GM12878 (cell line): Measurements from ENCODE around the gene PLB1. TPM values are rescaled to one million over a fixed set of nuclear protein-coding genes. Genes with fewer than 3 reads are reported as not detected.

ENCODE experiments used
- ATAC-seq: fragments of 200-7000 bp; cut with Tn5 transposase; 3 replicates; pipeline ENCODE4 v1.9.1; 2020; ENCODE audit warnings: mild to moderate bottlenecking, moderate library complexity
- BruUV-seq: library from RNA; stranded (reverse); fragments of 400-500 nt; replicated peaks from 2 replicates; lab custom pipeline; 2021; lab: Mats Ljungman, UMichigan
- CTCF ChIA-PET: fragments of 300-600 bp; sonication (Branson Sonifier 250); formaldehyde crosslinking; extraction: SDS; loops from one replicate; lab custom pipeline; 2021; ENCODE audit warnings: inconsistent platforms; lab: Yijun Ruan, JAX
- POLR2A ChIA-PET: fragments of 350-600 bp; formaldehyde crosslinking; extraction: SDS; loops from one replicate; lab custom pipeline; 2021; ENCODE audit warnings: inconsistent platforms; lab: Charles Lee
- RAD21 ChIA-PET: fragments of 300-600 bp; sonication (Branson Sonifier 250); formaldehyde crosslinking; loops from one replicate; lab custom pipeline; 2023; ENCODE audit warnings: antibody characterized with exemption; ENCODE audit not compliant: unreplicated experiment; lab: Charles Lee
- SMC1A ChIA-PET: fragments of 300-600 bp; sonication (Branson Sonifier 250); formaldehyde crosslinking; loops from one replicate; lab custom pipeline; 2023; ENCODE audit not compliant: unreplicated experiment, uncharacterized antibody; lab: Charles Lee
- DNase-seq: peaks from one replicate; pipeline ENCODE4 v3.0.0-alpha.2; 2011; ENCODE audit warnings: low read depth, low spot score
- FAIRE-seq: peaks from 3 replicates; lab custom pipeline; 2011; peaks lifted over from hg19 to GRCh38; lab: Jason Lieb, UNC
- H2AFZ ChIP-seq: 2 replicates; pipeline ENCODE4 v1.6.0; 2011; ENCODE audit warnings: low read depth, low read length, control low read depth; ENCODE audit not compliant: control insufficient read depth
- H3K27ac ChIP-seq: 2 replicates; pipeline ENCODE4 v1.5.1; 2011; ENCODE audit warnings: control low read depth; ENCODE audit not compliant: control insufficient read depth, insufficient read depth
- H3K27me3 ChIP-seq, 2 experiments: replicated peaks in 1 of 2; 2 replicates each; pipeline versions ENCODE4 v1.6.0 to v1.6.1; 2011; ENCODE audit warnings: low read length in 1 of 2; ENCODE audit not compliant: control insufficient read depth in 2 of 2, insufficient read depth in 2 of 2
- H3K36me3 ChIP-seq, 2 experiments: 2 replicates each; pipeline ENCODE4 v1.5.1; 2011; ENCODE audit warnings: low read length in 1 of 2; ENCODE audit not compliant: control insufficient read depth in 2 of 2, insufficient read depth in 2 of 2
- H3K4me1 ChIP-seq: 2 replicates; pipeline ENCODE4 v1.6.1; 2011; ENCODE audit warnings: mild to moderate bottlenecking, low read length, moderate library complexity, mixed read lengths; ENCODE audit not compliant: control insufficient read depth, insufficient read depth
- H3K4me2 ChIP-seq: 2 replicates; pipeline ENCODE4 v1.6.0; 2011; ENCODE audit warnings: control low read depth; ENCODE audit not compliant: control insufficient read depth, insufficient read depth
- H3K4me3 ChIP-seq: fragments of 200-600 bp; sonication (generic); 2 replicates; pipeline ENCODE4 v1.5.1; 2016
- H3K79me2 ChIP-seq: 2 replicates; pipeline ENCODE4 v1.6.0; 2011; ENCODE audit warnings: low read length; ENCODE audit not compliant: control insufficient read depth, insufficient read depth
- H3K9ac ChIP-seq: 2 replicates; pipeline ENCODE4 v1.8.0; 2011; ENCODE audit warnings: low read length, control low read depth, mixed read lengths; ENCODE audit not compliant: control insufficient read depth, insufficient read depth
- H3K9me3 ChIP-seq: replicated peaks from 3 replicates; pipeline ENCODE4 v1.5.1; 2011; ENCODE audit warnings: mild to moderate bottlenecking, low read length; ENCODE audit not compliant: control insufficient read depth, insufficient read depth
- H4K20me1 ChIP-seq: 2 replicates; pipeline ENCODE4 v1.6.0; 2011; ENCODE audit not compliant: control insufficient read depth, insufficient read depth
- CREB1 ChIP-seq: IDR thresholded peaks from 2 replicates; pipeline ENCODE4 v1.6.1; 2012; ENCODE audit warnings: low read depth, mild to moderate bottlenecking, inconsistent platforms
- EP300 ChIP-seq, 2 experiments: fragments of 150-350 bp in 1 of 2; IDR thresholded peaks; 2 replicates each; pipeline ENCODE4 v1.6.1; 2011 to 2012; ENCODE audit warnings: low read depth in 2 of 2, low read length in 2 of 2, borderline replicate concordance in 1 of 2, improper control_type of control experiment in 1 of 2, inconsistent platforms in 1 of 2; ENCODE audit not compliant: control insufficient read depth in 1 of 2
- FOXK2 ChIP-seq: fragments of 450-650 bp; IDR thresholded peaks from 2 replicates; pipeline ENCODE4 v1.6.1; 2017; ENCODE audit warnings: mild to moderate bottlenecking, moderate library complexity
- HDAC2 ChIP-seq: fragments of 200-600 bp; sonication (generic); IDR thresholded peaks from 2 replicates; pipeline ENCODE4 v1.6.1; 2017
- HDAC6 ChIP-seq: fragments of 200-600 bp; sonication (generic); IDR thresholded peaks from one replicate; pipeline ENCODE4 v1.8.0; 2017; ENCODE audit warnings: antibody characterized with exemption; ENCODE audit not compliant: unreplicated experiment
- IKZF2 ChIP-seq, 2 experiments: fragments of 450-650 bp; IDR thresholded peaks; 2 replicates each; pipeline ENCODE4 v1.6.1; 2017; ENCODE audit warnings: mild to moderate bottlenecking in 2 of 2, moderate library complexity in 2 of 2
- IRF3 ChIP-seq: fragments of 450-650 bp; IDR thresholded peaks from 2 replicates; pipeline ENCODE4 v1.6.1; 2014; ENCODE audit warnings: mild to moderate bottlenecking
- MLLT1 ChIP-seq: fragments of 450-650 bp; IDR thresholded peaks from 2 replicates; pipeline ENCODE4 v1.6.1; 2016; ENCODE audit warnings: mild to moderate bottlenecking
- POLR2A ChIP-seq: IDR thresholded peaks from 2 replicates; pipeline ENCODE4 v1.6.1; 2011; ENCODE audit warnings: low read depth, mild to moderate bottlenecking, low read length
- POLR2AphosphoS5 ChIP-seq: IDR thresholded peaks from 2 replicates; pipeline ENCODE4 v1.6.1; 2011; ENCODE audit warnings: mild to moderate bottlenecking, low read length, inconsistent platforms
- RBBP5 ChIP-seq: fragments of 200-600 bp; sonication (generic); conservative IDR thresholded peaks from 2 replicates; pipeline ENCODE4 v1.6.1; 2016
- REST ChIP-seq: IDR thresholded peaks from 2 replicates; pipeline ENCODE4 v1.6.1; 2012; ENCODE audit warnings: mild to moderate bottlenecking, low read depth, low read length
- RUNX3 ChIP-seq: IDR thresholded peaks from 2 replicates; pipeline ENCODE4 v1.6.1; 2012; ENCODE audit warnings: low read length, inconsistent platforms
- SREBF1 ChIP-seq: IDR thresholded peaks from 2 replicates; pipeline ENCODE4 v1.6.1; 2012; ENCODE audit warnings: mild to moderate bottlenecking, low read length
- TBL1XR1 ChIP-seq: IDR thresholded peaks from 2 replicates; pipeline ENCODE4 v1.6.1; 2012; ENCODE audit warnings: low read depth, low read length, improper control_type of control experiment
- ZZZ3 ChIP-seq: IDR thresholded peaks from 2 replicates; pipeline ENCODE4 v1.6.1; 2011; ENCODE audit warnings: low read depth; ENCODE audit not compliant: control insufficient read depth, insufficient read length
- WGBS: methylation state at CpG from one replicate; pipeline ENCODE4 v1.1.6; 2016; ENCODE audit warnings: low lambda C conversion rate; ENCODE audit not compliant: insufficient replicate concordance, insufficient coverage; ENCODE audit errors: missing lambda C conversion rate; 5-methylcytosine and 5-hydroxymethylcytosine counted together
- in situ Hi-C: fragments of 300-500 bp; cut with MboI; formaldehyde crosslinking; loops from 9 replicates; pipeline ENCODE4 v1.14.3; 2018; ENCODE audit warnings: mixed read lengths
- intact Hi-C: fragments of 100-400 bp; cut with micrococcal nuclease; formaldehyde crosslinking; loops from one replicate; pipeline ENCODE4 v1.14.2; 2022; ENCODE audit not compliant: unreplicated experiment
- polyA plus RNA-seq, 11 experiments: library from polyadenylated mRNA; depleted of rRNA in 4 of 11; unstranded in 6 of 11; stranded (reverse) in 5 of 11; fragments of >200 nt; fragmentation: Nextera tagmentation in 4 of 11; fragmentation: Illumina TruSeq in 1 of 11; extraction: Ambion mirVana in 4 of 11; extraction: Trizol in 1 of 11; gene quantifications; 1 replicate in 1 of 11; 2 replicates in 10 of 11; pipeline versions ENCODE4 v1.2.1 to v1.2.3, GENCODE V29; 2011 to 2016; ENCODE audit warnings: inconsistent platforms in 2 of 11, missing spikeins in 2 of 11, low read depth in 1 of 11
- total RNA-seq, 4 experiments: library from RNA; depleted of rRNA in 3 of 4; stranded (reverse); fragments of >200 nt in 3 of 4; fragmentation: Illumina TruSeq in 1 of 4; extraction: Trizol in 1 of 4; gene quantifications; 2 replicates each; pipeline versions ENCODE4 v1.2.1 to v1.2.3, GENCODE V29; 2013 to 2021

Gene PLB1
- total and polyA plus RNA-seq, 10 of the 15 experiments (the other 5 are each of a cell fraction or from before 2014, with no cell fraction given): 0.03 to 0.49 (median 0.28) TPM

GRCh38 chr2:28644760-28645159 lies 148.9 kb downstream of the PLB1 start:
- intact Hi-C loops (no loop called here), in situ Hi-C loops (no loop called here)
- Histone ChIP-seq H3K9ac (no peak overlapping the region), H3K27me3 (no peaks in the 10 kb centered on the region; a peak in 1 of 4 replicates), H3K27ac (no peak overlapping the region), H3K4me2 (no peak overlapping the region), H3K9me3 (no peaks in the 10 kb centered on the region), H3K4me3 (no peak overlapping the region), H4K20me1 (no peaks in the 10 kb centered on the region), H3K36me3 (no peaks in the 10 kb centered on the region), H3K4me1 (peaks cover 4% of the 10 kb centered on the region), H3K79me2 (no peaks in the 10 kb centered on the region), H2AFZ (no peak overlapping the region)
- ChIA-PET SMC1A (interaction anchor here (1.2 kb wide), 1 partner anchor 20 kb away, joined by 5 read pairs; no protein-coding TSS in a partner anchor), CTCF (interaction anchor here (1.5 kb wide), 1 partner anchor 50 kb away, joined by 3 read pairs; no protein-coding TSS in a partner anchor), POLR2A (no interaction called here), RAD21 (no interaction called here)
- DNase-seq (no peak), FAIRE-seq (no peak), ATAC-seq (no peak)
- no peak for TF ChIP-seq REST
- no peak for TF ChIP-seq RBBP5
- no peak for TF ChIP-seq IRF3
- no peak for TF ChIP-seq TBL1XR1
- no peak for TF ChIP-seq FOXK2
- TF ChIP-seq MLLT1: no peak
- no peak for TF ChIP-seq RUNX3
- no peak for TF ChIP-seq SREBF1
- no peak for TF ChIP-seq EP300 (IDR thresholded peaks at IDR 0.05; ENCODE audit: borderline replicate concordance in 1 of 2, control insufficient read depth in 1 of 2, low read depth in 2 of 2, low read length in 2 of 2)
- TF ChIP-seq HDAC2: no peak
- TF ChIP-seq CREB1: no peak
- TF ChIP-seq POLR2AphosphoS5: no peak
- TF ChIP-seq POLR2A: no peak
- no peak for TF ChIP-seq IKZF2 (IDR thresholded peaks at IDR 0.05)
- TF ChIP-seq HDAC6: no peak
- TF ChIP-seq ZZZ3: no peak
- no TSS peak for BruUV-seq
- 62% methylated on average over 5 of the region's 7 CpGs for WGBS
